ENCODE measurements around the gene SNAPC3. TPM values are rescaled to one million over a fixed set of nuclear protein-coding genes. Genes with fewer than 3 reads are reported as not detected.
A peak's percentile ranks its signal among the peaks of the same experiment; 100 is the strongest.

SNAPC3 gene
- total RNA-seq, 1 experiment from 2014 or later = 28.0 TPM

GRCh38 chr9:15416880-15417279 is 5.8 kb upstream of the SNAPC3 start:
- Histone ChIP-seq H3K14ac (ENCODE audit: insufficient read depth, low read length) (no peak overlapping the region), H3K27ac (ENCODE audit: insufficient read length, low read depth, low read length) (no peak overlapping the region), H3K4me2 (ENCODE audit: insufficient read depth, insufficient read length, low read length) (no peak overlapping the region), H2BK5ac (ENCODE audit: insufficient read length, low read length) (no peak overlapping the region), H3K4me1 (ENCODE audit: insufficient read depth, low read length) (no peaks in the 10 kb centered on the region), H4K5ac (ENCODE audit: insufficient read length, low read depth, low read length) (no peak overlapping the region), H4K91ac (ENCODE audit: insufficient read length, low read depth, low read length) (no peak overlapping the region), H3K9ac (ENCODE audit: extremely low read depth, insufficient read length, low read length) (no peak overlapping the region), H4K8ac (replicated peaks; ENCODE audit: insufficient read length, low read depth, low read length) (no peak overlapping the region), H3K79me2 (ENCODE audit: insufficient read depth, low read length) (no peaks in the 10 kb centered on the region), H3K23me2 (ENCODE audit: insufficient read length, low read depth, low read length, poor library complexity, severe bottlenecking) (no peaks in the 10 kb centered on the region), H2AK5ac (ENCODE audit: insufficient read length, low read length) (no peak overlapping the region), H2BK15ac (ENCODE audit: low read depth, low read length) (no peak overlapping the region), H3K18ac (ENCODE audit: insufficient read length, low read depth, low read length) (no peak overlapping the region), H3K56ac (ENCODE audit: insufficient read length, low read depth, low read length) (no peak overlapping the region), H2AFZ (ENCODE audit: low read length) (no peak overlapping the region), H3K4ac (ENCODE audit: low read depth, low read length) (no peak overlapping the region), H3K9me3 (ENCODE audit: control insufficient read depth, low read depth, low read length) (no peaks in the 10 kb centered on the region), H3T11ph (ENCODE audit: low read length) (no peak overlapping the region), H3K79me1 (ENCODE audit: insufficient read depth, low read depth, low read length, poor library complexity, severe bottlenecking) (no peaks in the 10 kb centered on the region), H2BK12ac (ENCODE audit: insufficient read length, low read depth, low read length) (no peak overlapping the region), H3K23ac (ENCODE audit: insufficient read length, low read depth, low read length) (no peak overlapping the region), H2BK20ac (ENCODE audit: low read depth, low read length, poor library complexity, severe bottlenecking) (no peak overlapping the region), H4K20me1 (ENCODE audit: control insufficient read depth, insufficient read depth, insufficient read length) (no peaks in the 10 kb centered on the region), H2BK120ac (ENCODE audit: low read depth, low read length, poor library complexity, severe bottlenecking) (no peak overlapping the region), H3K27me3 (ENCODE audit: insufficient read depth, low read length) (no peaks in the 10 kb centered on the region)
- Mint-ChIP-seq H3K27me3 (ENCODE audit: low read depth) (no peaks in the 10 kb centered on the region), H3K27ac (peak overlapping the region in 1 of 3 experiments; percentile 39; a peak in 2 of 7 replicates), H3K4me3 (no peak overlapping the region), H3K36me3 (ENCODE audit: insufficient read depth in 1 of 3, low read depth in 3 of 3) (no peaks in the 10 kb centered on the region; a peak in 1 of 7 replicates), H3K9me3 (peaks cover 0 to 6% of the 10 kb centered on the region in 2 experiments; a peak in 2 of 5 replicates), H3K4me1 (peaks cover 8 to 14% of the 10 kb centered on the region in 2 experiments)
- DNase-seq = peak; percentile 42
- TF ChIP-seq, protein P1, sequence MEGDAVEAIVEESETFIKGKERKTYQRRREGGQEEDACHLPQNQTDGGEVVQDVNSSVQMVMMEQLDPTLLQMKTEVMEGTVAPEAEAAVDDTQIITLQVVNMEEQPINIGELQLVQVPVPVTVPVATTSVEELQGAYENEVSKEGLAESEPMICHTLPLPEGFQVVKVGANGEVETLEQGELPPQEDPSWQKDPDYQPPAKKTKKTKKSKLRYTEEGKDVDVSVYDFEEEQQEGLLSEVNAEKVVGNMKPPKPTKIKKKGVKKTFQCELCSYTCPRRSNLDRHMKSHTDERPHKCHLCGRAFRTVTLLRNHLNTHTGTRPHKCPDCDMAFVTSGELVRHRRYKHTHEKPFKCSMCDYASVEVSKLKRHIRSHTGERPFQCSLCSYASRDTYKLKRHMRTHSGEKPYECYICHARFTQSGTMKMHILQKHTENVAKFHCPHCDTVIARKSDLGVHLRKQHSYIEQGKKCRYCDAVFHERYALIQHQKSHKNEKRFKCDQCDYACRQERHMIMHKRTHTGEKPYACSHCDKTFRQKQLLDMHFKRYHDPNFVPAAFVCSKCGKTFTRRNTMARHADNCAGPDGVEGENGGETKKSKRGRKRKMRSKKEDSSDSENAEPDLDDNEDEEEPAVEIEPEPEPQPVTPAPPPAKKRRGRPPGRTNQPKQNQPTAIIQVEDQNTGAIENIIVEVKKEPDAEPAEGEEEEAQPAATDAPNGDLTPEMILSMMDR (conservative IDR thresholded peaks at IDR 0.05) = peak; percentile 69
- no CpG with 5 or more reads among the region's 2 CpGs for WGBS (ENCODE audit: extremely low coverage, insufficient read length, low lambda C conversion rate)

All from H9 (cell line).